KMS-11 (cell line): ENCODE results near the gene ARL13B.

ENCODE experiments used
- H2AFZ ChIP-seq: fragments of 200-600 bp; sonication (generic); 2 replicates; pipeline ENCODE4 v1.6.1; 2016; ENCODE audit warnings: antibody characterized with exemption, mixed run types, low read depth
- H3K27ac ChIP-seq: fragments of 200-600 bp; sonication (generic); 2 replicates; pipeline ENCODE4 v1.6.1; 2016; ENCODE audit warnings: mild to moderate bottlenecking, mixed run types
- H3K27me3 ChIP-seq: fragments of 200-600 bp; sonication (generic); 2 replicates; pipeline ENCODE4 v1.6.1; 2017; ENCODE audit warnings: mild to moderate bottlenecking, low read depth, mixed run types, moderate library complexity; ENCODE audit not compliant: insufficient read depth
- H3K36me3 ChIP-seq: fragments of 200-600 bp; sonication (generic); 2 replicates; pipeline ENCODE4 v1.6.1; 2017; ENCODE audit warnings: mild to moderate bottlenecking, mixed run types; ENCODE audit not compliant: insufficient read depth
- H3K4me1 ChIP-seq: fragments of 200-600 bp; sonication (generic); 2 replicates; pipeline ENCODE4 v1.6.1; 2016; ENCODE audit warnings: mild to moderate bottlenecking, low read depth, mixed run types; ENCODE audit not compliant: poor library complexity, severe bottlenecking
- H3K4me2 ChIP-seq: fragments of 200-600 bp; sonication (generic); 2 replicates; pipeline ENCODE4 v1.7.0; 2016; ENCODE audit warnings: mild to moderate bottlenecking, mixed run types
- H3K4me3 ChIP-seq: fragments of 200-600 bp; sonication (generic); IDR thresholded peaks from 2 replicates; pipeline ENCODE4 v1.6.1; 2017; ENCODE audit warnings: low read depth, low read length, mixed read lengths; ENCODE audit not compliant: insufficient read depth
- H3K79me2 ChIP-seq: fragments of 200-600 bp; sonication (generic); 2 replicates; pipeline ENCODE4 v1.6.1; 2016; ENCODE audit warnings: low read depth, mixed run types; ENCODE audit not compliant: insufficient read depth
- H3K9ac ChIP-seq: fragments of 200-600 bp; sonication (generic); 2 replicates; pipeline ENCODE4 v1.6.1; 2016; ENCODE audit warnings: mild to moderate bottlenecking, mixed run types
- H4K20me1 ChIP-seq: fragments of 200-600 bp; sonication (generic); 2 replicates; pipeline ENCODE4 v1.6.1; 2016; ENCODE audit warnings: mild to moderate bottlenecking, mixed run types; ENCODE audit not compliant: insufficient read depth
- CTCF ChIP-seq: fragments of 200-600 bp; sonication (generic); conservative IDR thresholded peaks from 2 replicates; pipeline ENCODE4 v1.6.1; 2017; ENCODE audit warnings: low read depth, mild to moderate bottlenecking, antibody characterized with exemption, low read length, moderate library complexity, mixed read lengths

The ARL13B gene

GRCh38 chr3:94020293-94020692 is 40.3 kb downstream of the ARL13B start:
- TF ChIP-seq CTCF: no peak

GRCh38 chr3:94024385-94024784 is 44.4 kb downstream of the ARL13B start:
- no peak for TF ChIP-seq CTCF
- H4K20me1 ChIP-seq: no peaks in the 10 kb centered on the region
- no peaks in the 10 kb centered on the region for H3K4me1 ChIP-seq

More at GRCh38 chr3:94020293-94020692, 40.3 kb downstream of the ARL13B start:
- Histone ChIP-seq H3K79me2 (no peaks in the 10 kb centered on the region), H3K4me2 (no peak overlapping the region), H2AFZ (no peak overlapping the region), H3K27me3 (no peaks in the 10 kb centered on the region), H4K20me1 (no peaks in the 10 kb centered on the region), H3K4me1 (no peaks in the 10 kb centered on the region), H3K27ac (no peak overlapping the region), H3K9ac (no peak overlapping the region), H3K4me3 (no peak overlapping the region), H3K36me3 (no peaks in the 10 kb centered on the region)

GRCh38 chr3:94026623-94027022 is 46.7 kb downstream of the ARL13B start:
- Histone ChIP-seq H4K20me1 (no peaks in the 10 kb centered on the region), H3K4me2 (no peak overlapping the region), H3K4me1 (no peaks in the 10 kb centered on the region), H3K27me3 (no peaks in the 10 kb centered on the region), H3K9ac (no peak overlapping the region), H3K4me3 (no peak overlapping the region), H3K27ac (no peak overlapping the region), H3K79me2 (no peaks in the 10 kb centered on the region), H3K36me3 (no peaks in the 10 kb centered on the region), H2AFZ (no peak overlapping the region)
- no peak for TF ChIP-seq CTCF

More at GRCh38 chr3:94024385-94024784, 44.4 kb downstream of the ARL13B start:
- Histone ChIP-seq H3K4me2 (no peak overlapping the region), H3K4me3 (no peak overlapping the region), H3K27ac (no peak overlapping the region), H3K79me2 (no peaks in the 10 kb centered on the region), H3K27me3 (no peaks in the 10 kb centered on the region), H3K9ac (no peak overlapping the region), H2AFZ (no peak overlapping the region), H3K36me3 (no peaks in the 10 kb centered on the region)

- H3K27me3 ChIP-seq: no peaks in the 10 kb centered on the region
- no peaks in the 10 kb centered on the region for H3K4me1 ChIP-seq
- H3K9ac ChIP-seq: no peak within 1 kb of the TSS
- no peak within 1 kb of the TSS for H3K27ac ChIP-seq
- no peak within 1 kb of the TSS for H2AFZ ChIP-seq
- no peaks in the 10 kb centered on the region for H3K36me3 ChIP-seq
- no peaks in the 10 kb centered on the region for H3K79me2 ChIP-seq
- no peak within 1 kb of the TSS for H3K4me2 ChIP-seq
- no peak within 1 kb of the TSS for H3K4me3 ChIP-seq
- no peaks in the 10 kb centered on the region for H4K20me1 ChIP-seq
- TF ChIP-seq CTCF: no peak
Observed at GRCh38 chr3:94028093-94028837, 48.3 kb downstream of the ARL13B start, which contains the start of gene STX19. TSS of gene STX19 (minus strand) at chr3:94028597. CDS start at chr3:94015269, 13,328 bp downstream.
